GM21381 (cell line): ENCODE data around the gene WDR87.
"Not testable (repeated sequence)": the region's sequence is repeated elsewhere in the genome, so short reads cannot be mapped to it uniquely, and the experiment has no call there.

ENCODE experiments used
- ATAC-seq: cut with Tn5 transposase; IDR thresholded peaks from one replicate; pipeline ENCODE4 v1.9.1; 2021; ENCODE audit warnings: mild to moderate bottlenecking, moderate library complexity; ENCODE audit not compliant: unreplicated experiment

WDR87 gene

DNA sequence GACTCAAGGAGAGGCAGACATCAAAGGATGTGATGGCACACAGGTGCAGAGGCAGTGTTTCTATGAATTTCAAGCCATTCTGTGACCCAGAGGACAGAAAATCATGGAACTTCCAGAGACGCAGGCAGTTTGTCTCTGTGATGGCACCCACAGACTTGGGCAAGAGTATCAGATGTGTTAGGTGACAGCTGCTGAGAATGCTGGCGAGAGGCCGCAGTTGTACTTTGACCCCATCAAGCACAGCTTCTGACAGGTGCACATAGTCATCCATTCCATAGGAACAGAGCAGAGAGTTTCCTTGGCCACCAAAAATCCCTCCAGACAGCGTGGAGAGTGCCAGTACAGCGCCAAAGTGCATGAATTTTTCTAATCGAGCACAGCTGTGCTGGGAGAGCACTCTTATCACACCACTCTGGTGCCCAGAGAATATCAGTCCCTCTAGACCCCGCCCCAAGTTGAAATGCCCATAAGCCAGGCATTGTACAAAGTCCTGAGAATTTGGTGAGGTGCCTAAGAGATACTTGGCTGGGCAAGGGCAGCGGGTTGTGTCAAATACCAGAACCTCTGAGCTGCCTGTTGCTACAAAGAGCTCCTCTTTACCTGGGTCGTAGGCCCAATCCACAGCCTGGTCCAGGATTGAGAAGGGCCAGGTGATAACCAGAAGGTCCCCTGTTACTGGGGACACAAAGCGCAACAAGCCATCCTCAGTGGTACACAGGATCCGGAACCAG, 12.4 kb downstream of the WDR87 start:
- no peak for ATAC-seq

- no peak for ATAC-seq
Observed at GRCh38 chr19:37886571-37886970, 19.8 kb downstream of the WDR87 start.

- ATAC-seq: no peak
Observed at GRCh38 chr19:37885392-37885791, 21.0 kb downstream of the WDR87 start.

GRCh38 chr19:37877147-37877546, 29.2 kb downstream of the WDR87 start:
- no peak for ATAC-seq

GRCh38 chr19:37876032-37876431, 30.4 kb downstream of the WDR87 start:
- ATAC-seq: no peak

- no peak for ATAC-seq
Observed at GRCh38 chr19:37874784-37875183, 31.6 kb downstream of the WDR87 start.

DNA sequence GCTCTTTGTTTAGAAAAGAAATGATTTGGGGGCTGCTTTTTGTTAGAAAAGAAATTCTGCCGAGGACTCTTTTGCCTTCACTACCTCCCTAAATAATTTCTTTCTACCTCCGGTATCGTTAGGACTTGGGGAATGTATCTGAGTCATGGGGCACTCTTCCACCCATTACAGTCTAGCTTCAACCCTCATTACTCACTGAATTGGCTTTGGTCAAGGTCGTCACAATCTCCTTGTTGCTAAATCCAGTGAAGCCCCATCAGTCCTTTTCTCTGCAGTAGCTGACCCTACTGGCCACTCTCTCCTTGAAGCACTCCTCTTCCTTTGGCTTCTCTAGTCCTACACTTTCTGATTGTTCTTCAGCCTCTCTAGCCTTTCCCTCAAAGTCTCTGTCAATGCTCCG, 34.0 kb downstream of the WDR87 start:
- no peak for ATAC-seq

- no peak for ATAC-seq
Observed at GRCh38 chr19:37869766-37870340, 36.5 kb downstream of the WDR87 start.

- ATAC-seq: no peak
Observed at GRCh38 chr19:37867831-37868230, 38.6 kb downstream of the WDR87 start.

DNA sequence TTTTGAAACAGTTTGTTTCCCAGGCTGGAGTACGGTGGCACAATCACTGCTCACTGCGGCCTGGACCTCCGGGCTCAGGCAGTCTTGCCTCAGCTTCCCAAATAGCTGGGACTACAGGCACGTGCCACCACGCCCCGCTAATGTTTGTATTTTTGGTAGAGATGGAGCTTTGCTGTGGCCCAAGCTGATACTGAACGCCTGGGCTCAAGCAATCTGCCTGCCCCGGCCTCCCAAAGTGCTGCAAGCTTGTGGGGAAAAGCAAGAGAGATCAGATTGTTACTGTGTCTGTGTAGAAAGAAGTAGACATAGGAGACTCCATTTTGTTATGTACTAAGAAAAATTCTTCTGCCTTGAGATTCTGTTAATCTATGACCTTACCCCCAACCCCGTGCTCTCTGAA, 40.5 kb downstream of the WDR87 start:
- ATAC-seq: not testable (repeated sequence)

GRCh38 chr19:37864501-37864900, 41.9 kb downstream of the WDR87 start:
- no peak for ATAC-seq

- ATAC-seq: no peak
Observed at GRCh38 chr19:37855098-37855497, 51.3 kb downstream of the WDR87 start.

DNA sequence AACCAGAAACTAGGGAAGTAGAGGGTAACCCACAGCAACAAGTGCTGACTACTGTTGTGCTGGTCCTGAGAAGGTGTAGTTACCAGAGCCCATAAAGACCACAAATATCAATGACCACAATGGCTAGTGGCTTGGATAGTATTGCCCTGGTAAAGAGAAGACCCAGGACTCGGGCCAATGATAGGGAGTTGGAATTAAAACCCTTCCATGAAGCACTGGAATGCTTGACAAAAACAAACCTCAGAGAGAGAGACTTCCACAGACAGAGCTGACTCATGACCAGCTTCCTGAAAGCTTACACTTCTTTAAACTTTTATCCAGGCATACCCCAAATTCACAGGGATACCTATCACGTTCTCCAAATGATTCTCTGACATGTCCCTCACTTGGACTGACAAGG, 60.5 kb downstream of the WDR87 start:
- no peak for ATAC-seq
